ENCODE data around the gene USP54.

DNA sequence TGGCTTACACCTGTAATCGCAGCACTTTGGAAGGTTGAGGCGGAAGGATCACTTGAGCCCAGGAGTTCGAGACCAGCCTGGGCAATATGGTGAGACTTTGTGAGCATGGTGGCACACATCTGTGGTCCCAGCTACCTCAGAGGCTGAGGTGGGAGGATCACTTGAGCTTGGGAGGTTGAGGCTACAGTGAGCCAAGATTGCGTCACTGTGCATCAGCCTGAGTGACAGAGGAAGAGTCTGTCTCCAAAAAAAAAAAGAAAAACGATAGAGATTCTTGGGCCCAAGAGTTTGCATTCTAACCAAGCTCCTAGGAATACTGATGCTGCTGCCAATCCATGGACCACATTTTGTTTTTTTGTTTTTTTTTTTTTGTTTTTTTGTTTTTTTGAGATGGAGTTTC, 38.0 kb upstream of the USP54 start:
- TF ChIP-seq, protein P1, sequence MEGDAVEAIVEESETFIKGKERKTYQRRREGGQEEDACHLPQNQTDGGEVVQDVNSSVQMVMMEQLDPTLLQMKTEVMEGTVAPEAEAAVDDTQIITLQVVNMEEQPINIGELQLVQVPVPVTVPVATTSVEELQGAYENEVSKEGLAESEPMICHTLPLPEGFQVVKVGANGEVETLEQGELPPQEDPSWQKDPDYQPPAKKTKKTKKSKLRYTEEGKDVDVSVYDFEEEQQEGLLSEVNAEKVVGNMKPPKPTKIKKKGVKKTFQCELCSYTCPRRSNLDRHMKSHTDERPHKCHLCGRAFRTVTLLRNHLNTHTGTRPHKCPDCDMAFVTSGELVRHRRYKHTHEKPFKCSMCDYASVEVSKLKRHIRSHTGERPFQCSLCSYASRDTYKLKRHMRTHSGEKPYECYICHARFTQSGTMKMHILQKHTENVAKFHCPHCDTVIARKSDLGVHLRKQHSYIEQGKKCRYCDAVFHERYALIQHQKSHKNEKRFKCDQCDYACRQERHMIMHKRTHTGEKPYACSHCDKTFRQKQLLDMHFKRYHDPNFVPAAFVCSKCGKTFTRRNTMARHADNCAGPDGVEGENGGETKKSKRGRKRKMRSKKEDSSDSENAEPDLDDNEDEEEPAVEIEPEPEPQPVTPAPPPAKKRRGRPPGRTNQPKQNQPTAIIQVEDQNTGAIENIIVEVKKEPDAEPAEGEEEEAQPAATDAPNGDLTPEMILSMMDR (IDR thresholded peaks at IDR 0.05) = no peak
- TF ChIP-seq POLR2A (IDR thresholded peaks at IDR 0.05) = no peak

Data from right lobe of liver (tissue), 4 donors.